CD4-positive, alpha-beta T cell treated with Interleukin-10 for 1 hour (primary cell): ENCODE results near the gene ACVRL1.

Experiments used
- DNase-seq: peaks from one replicate; pipeline ENCODE4 v3.0.0-alpha.2; 2020

The ACVRL1 gene

DNA sequence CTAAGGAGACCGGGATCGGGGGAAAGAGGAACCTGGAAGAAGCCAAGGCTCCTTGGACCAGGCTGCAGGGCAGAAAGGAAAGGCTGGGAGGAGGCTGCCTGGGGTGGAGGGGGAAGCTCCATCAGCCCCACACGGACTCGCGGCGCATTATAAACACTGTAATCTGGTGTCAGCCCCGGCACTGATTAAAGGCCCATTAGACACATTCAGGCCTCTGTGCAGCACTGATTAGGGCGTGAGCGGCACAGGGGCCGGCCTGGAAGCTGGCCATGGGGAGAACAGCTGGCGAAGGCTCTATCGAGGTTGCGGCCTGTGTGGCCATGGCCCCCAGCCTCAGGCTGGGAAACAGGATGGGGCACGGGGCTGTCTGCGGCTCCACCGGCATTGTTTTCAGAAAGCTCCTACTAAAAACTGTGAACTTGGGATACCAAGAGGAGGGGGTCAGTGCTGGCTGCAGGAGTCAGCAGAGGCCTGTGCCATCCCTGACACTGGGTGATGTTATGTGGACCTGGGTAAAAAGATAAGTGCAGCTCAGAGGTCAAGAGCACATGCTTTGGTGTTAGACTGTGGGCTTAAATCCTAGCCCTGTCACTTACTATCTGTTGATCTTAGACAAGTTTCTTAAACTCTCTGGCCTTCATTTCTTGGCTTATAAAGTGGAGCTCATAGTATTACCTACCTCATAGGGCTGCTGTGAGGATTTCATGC is 10.6 kb downstream of the ACVRL1 start:
- no peak for DNase-seq

DNA sequence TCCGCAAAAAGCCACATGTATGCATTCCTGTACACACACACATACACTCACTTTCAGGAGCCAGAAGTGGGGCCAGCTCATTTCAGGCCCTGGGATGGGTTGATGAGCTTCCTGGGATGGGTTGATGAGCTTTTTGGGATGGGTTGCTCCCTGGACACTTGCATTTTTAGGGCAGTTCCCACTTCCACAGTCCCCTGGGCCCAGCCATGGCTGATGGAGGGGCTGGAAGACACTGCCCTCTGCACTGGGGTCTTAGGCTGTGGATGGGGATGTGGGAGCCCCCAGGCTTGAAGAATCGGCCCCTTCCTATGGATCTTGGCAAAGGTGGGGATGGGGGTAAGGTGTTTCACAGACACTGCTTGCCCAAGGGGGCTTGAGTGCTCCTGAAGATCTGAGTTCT is 12.7 kb downstream of the ACVRL1 start:
- DNase-seq, result no peak

DNA sequence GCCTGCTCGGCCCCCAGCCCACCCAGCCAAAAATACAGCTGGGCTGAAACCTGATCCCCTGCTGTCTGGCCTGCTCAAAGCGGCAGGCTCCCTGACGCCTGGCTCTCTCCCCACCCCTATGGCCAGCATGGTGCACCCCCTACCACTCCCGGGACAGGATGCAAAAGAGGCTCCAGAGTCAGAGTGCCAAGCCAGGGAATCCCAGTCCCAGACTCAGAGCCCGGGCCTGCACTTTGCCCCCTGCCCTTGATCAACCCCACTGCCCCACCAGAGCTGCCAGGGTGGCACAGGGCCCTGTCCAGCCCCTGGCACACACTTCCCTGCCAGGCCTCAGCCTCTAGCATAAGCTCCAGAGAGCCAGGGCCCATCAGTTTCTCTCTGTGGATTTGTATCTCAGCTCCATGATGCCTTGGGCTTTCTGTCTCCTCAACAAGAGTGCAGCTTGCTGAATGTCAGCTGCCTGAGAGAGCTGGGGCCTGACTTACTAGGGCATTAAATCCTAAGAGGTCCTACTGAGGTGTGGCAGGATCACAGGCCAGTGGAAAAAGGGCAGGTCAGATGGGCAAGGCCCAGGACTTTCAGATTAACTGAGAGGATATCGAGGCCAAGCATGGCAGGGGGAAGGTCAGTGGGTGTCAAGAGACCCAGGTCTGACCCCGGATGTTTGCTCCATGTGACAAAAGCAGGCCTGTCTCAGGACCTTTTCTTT is 13.9 kb downstream of the ACVRL1 start:
- DNase-seq, result no peak

DNA sequence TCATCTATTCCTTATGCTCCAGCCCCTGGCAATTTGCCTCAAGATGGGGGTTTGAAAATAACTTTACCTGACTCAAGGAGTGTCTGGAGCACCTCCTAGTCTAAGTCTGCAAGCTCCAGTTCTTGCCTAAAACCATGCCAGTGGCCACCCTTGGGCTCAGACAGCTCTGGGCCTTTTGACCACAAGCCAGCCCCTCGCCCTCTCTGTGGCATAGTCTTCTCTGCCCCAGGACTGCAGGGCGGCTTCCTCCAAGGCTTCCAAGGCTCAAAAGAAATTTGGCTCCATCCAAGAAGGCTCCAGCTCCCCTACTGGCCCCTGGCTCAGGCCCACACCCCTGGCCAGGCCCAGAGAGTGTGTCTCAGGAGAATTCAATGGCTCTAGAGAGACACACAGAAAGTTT is 14.8 kb downstream of the ACVRL1 start:
- no peak for DNase-seq

DNA sequence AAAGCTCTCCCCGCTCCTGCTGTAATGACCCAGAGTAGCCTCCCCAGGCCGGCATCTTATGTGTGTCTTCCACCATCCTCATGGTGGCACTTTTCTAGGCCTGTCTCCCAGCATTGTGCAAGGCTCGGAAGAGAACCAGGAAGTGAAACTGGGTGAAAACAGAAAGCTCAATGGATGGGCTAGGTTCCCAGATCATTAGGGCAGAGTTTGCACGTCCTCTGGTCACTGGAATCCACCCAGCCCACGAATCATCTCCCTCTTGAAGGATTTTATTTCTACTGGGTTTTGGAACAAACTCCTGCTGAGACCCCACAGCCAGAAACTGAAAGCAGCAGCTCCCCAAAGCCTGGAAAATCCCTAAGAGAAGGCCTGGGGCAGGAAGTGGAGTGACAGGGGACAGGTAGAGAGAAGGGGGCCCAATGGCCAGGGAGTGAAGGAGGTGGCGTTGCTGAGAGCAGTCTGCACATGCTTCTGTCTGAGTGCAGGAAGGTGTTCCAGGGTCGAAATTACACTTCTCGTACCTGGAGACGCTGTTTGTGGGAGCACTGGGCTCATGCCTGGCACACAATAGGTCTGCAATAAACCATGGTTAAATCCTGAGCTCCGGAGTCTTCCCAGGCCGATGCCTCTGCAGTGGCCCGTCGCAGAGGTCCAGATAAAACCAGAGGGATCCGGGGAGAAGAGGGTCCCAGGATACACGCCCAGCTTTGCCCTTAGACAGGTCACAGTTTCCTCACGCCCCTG is 15.6 kb downstream of the ACVRL1 start:
- DNase-seq, result peak; percentile 16

DNA sequence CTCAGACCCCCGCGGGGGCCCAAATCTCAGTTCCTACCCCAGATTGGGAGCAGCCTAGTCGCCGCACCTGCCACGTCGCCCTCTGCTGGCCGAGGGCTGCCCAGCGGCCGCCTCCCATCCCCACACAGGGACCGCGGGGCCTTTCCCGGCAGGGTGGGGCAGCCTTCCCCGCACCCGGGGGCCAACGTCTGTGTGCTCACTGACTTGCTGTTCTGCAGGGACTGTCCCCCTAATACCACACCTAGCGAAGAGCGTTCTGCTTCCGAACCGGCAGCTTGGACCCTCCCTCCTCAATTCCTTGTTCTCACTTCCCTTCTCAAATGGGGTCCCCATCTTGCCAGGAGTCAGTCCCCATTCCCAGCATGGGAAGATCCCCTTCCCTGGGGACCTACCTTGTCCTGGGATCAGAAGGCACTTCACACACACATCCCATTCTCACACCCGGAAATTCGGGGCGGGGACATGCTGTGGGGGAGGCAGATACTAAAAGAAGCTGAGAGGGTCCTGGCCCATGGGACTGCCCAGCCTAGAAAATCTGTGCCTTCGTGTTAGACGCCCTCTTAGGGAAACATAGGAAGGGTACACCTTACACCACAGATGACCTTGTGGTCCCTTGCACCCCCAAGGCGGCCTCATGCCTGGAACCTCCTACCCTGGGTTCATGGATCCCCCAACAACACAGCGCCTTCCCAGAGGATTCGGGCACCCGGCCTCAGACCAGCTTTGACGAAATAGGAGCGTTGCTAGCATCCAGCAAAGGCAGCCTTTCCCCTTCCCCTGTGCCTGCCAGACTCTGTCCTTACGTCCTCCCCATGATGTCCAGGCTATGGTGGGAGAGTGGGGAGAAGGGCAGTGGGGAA is 16.4 kb downstream of the ACVRL1 start:
- DNase-seq, result peak; percentile 58

DNA sequence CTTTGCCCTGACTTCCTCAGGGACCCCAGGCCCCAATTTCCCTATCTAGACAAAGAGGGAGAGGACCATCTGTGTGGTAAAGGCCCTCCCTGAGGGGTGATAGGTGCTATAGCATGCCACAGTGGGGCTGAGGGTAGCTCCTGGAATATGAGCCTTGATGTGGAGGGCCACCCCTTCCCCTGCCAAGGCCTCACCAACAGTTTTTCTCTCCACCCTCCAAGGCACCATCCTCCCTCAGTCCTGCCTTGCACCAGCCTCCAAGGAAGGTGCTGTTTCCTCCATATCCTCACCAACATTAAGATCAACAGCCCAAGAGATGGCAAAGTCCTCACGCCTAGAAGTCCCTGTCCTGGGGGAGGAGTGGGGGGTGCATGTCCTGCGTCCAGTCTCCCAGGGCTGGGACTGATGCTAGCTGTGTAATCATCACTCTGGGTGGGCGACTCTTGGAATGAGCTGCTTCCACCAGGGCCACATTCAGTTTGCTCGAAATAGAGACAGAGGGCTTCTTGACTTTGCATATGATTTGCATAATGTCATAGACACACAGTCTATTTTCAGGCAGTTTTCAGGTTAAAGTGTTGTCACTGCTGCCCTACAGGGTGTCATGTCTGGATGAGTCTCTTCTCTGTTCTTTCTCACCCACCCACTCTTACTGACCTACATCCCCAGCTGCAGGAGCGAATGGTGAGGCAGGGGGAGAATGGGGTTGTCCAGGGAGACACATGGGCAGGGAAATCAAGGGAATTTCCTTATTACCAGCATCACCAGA is 17.4 kb downstream of the ACVRL1 start:
- DNase-seq, result no peak

DNA sequence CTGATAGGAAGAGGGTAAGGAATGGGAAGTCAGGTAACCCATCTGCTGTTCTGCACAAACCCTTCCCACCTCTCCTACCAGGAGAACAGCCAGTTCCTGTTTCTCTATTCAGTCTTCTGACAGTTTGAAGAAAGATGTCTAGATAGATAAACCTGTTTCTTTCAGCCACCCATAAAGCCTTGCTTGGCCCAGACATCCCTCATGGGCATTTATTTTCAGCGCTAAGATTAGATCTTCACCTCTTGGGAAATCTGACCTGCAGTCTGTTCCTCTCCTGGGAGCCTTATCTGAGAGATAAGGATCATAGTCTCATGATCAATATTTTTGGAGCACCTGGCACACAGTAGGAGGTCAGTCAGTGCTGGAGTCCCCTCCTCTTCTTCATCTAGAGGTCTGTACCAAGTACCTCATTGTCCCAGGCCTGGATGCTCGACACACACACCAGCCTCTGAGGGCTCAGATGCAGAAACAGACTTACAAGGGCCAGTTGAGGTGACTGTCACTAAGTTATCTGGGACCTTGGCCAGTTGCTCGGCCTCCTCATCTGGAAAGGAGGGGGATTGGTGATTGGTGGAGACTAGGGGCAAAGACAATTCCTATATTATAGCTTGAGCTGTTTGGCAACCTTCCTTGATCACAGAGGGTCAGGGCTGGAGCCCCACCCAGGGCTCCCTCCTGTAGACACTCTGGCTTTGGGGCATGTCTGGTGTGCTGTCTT is 18.2 kb downstream of the ACVRL1 start:
- no peak for DNase-seq

DNA sequence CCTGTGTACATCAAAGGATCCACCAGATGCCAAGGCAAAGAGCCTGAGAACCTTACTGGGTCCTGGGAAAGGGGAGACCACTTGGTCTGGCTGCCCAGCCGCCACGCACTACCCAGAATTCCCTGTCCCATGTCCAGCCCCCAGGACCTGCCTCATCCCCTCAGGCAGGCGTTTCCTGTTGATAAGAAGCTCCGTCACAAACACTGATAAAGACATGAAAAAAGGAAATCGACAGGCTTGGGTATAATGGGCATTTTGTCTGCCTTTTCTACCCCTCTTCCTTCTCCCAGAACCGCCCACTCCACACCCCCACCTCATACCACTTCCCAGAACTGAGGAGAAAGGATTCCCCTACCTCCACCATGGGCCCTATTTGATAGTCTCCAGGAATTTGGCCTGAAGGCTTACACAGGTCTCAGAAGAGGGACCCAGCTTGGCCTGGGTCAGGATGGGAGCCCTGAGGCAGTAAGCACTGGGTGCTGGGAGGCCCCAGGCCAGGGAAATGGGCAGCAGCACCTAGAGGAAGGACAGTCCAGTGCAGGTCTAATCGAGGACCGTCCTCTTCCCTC is 18.8 kb downstream of the ACVRL1 start:
- DNase-seq, result no peak

DNA sequence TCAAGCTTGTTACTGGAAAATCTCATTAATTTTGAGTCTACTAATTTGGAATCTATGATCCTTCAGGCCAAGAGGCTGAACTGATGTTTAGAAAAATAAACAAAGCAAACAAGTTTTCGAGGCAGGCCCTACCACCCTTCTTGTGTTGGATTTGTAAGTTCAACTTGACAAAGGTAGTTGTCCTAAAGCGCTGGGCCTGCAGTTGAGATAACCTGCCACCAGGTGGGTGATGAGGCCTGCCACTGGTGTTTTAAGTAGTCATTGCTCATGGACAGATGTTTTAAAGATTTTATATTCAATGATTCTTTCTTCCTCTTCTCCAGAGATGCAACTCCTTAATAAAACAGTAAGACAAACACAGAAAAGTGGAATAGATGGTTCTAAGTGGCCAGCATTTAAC is 19.4 kb downstream of the ACVRL1 start:
- peak; percentile 50 for DNase-seq

DNA sequence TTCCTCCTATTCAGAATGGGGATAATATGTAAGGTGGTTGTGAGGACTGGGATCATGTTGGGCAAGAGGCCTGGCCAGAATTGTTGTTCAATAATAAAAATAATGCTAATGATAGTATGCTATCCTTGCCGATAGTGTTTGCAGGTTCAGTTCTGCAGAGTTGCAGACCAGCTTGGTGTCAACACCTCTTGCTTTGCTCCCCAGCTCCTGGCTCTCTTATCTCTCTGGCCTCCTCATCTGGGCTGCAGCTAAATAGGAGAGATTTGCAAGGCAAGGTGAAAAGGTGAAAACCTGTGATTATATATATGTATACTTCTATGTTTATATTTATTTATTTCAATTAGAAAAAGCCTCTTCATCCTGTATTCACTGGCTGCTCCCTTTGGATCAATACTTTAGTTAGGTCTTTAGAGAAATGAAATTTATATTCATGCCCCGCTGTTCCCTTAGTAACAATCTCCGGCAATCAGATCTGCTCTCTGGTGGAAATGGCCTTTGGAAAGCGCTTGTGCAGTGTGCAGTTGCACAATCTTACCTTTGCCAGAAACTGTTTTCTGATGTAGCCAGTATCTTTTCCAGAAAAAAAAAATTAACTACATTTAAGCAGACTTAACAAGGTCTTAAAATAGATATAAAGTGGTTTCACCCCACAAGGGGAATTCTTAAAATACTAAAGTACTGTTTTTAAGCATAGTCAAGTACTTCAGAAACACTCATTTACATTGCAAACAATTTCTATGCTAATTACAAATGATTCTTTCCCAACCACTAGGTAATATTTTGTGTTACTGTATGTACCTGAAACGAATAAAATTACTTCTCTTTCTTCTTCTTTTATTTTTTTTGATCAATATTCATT is 25.1 kb downstream of the ACVRL1 start:
- DNase-seq, result no peak

DNA sequence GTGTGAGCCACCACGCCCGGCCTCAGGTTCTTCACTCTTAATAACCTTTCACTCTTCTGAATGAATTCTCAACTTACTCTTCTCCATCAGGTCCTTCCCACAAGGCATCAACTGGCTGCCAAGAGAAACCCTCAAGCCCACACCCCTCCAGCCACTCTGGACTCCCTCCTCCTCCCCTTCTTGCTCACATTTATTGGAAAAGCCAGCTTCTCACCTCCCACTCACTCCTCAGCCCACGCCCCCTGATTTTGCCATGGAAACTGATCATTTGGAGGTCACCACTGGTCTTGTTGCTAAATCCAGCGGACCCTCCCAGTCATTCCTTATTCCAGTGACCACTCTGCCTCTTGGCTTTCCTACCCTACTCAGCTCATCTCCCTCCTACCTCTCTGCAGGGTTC is 26.8 kb downstream of the ACVRL1 start:
- DNase-seq, result no peak

DNA sequence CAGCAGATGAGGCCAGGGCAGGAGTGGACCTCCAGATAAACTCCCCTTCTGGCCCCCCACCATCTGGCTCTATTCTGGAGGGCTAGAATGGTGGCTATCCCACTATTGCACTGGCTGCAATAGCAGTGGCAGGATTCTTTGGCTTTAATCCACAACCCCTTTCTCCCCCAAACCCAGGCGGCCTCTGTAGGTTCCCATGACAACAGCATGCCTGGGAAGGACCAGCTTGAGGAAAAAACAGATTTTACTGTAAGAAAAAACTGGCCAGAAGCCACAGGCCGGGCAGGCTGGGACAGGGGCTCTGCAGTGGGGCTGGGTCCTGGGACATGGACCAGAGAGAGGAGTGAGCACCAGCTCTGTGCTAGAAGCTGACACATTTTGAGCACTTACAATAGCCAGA is 30.6 kb downstream of the ACVRL1 start:
- no peak for DNase-seq

DNA sequence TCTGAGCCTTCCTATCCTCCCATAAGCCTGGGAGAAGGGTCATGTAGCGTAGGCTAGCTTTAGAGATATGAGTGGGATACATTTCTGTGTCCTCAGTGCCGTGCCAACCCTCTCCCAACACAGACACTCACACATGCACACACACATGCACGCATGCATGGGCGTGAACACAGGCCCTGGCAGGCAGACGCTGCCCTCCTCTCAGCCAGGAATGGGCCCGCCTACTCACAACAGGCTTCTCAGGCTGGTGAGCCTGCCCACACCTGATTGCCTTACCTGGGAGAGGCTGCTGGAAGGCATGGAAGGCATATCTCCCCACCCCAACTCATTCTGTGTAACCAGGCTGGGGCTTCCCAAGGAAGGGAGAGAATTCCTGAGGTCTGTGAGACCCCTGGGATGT is 31.4 kb downstream of the ACVRL1 start:
- no peak for DNase-seq

DNA sequence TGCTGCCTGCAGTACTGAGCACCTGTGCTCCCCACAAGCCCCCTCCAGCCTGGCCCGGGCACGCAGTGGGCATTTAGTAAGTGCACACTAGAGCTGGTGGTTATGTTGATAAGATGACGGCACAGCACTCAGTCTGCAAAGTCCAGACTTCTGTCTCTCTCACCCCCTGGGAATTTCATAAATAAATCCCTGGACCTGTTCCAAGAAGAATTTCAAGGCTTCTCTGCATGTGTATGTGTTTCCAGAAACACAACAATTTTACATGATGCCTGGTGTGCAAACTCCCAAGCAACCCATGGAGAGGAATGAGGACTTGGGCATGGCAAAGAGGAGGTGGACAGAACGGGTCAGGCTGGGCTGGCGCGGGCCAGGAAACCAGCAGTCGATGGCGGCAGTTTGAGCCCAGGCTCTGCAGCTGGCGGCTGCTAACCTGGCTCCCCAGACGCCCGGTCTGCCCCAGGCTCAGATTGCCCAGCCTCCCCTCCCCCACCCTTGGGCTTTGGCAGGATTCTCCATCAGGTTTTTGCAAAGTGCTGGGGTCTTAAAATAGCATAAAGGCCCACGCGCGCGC is 33.8 kb downstream of the ACVRL1 start:
- no peak for DNase-seq

DNA sequence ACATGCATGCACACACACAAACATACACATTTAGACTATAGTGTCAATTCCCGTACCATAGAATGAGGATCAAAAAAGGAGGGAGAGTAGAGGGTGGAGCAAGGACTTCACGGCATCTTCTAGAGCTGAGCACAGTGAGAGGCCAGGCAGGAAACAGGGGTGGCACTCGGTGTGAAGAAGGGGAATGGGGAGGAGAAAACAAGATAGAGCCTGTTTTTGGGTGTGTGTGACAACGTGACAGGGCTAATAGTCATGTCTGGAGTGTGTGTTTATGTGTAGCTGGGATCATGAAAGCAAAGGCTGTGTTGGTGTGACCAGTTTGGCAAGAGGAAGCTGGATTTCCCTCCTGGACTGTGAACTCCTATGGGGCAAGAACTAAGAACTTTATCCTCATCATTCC is 34.3 kb downstream of the ACVRL1 start:
- no peak for DNase-seq

DNA sequence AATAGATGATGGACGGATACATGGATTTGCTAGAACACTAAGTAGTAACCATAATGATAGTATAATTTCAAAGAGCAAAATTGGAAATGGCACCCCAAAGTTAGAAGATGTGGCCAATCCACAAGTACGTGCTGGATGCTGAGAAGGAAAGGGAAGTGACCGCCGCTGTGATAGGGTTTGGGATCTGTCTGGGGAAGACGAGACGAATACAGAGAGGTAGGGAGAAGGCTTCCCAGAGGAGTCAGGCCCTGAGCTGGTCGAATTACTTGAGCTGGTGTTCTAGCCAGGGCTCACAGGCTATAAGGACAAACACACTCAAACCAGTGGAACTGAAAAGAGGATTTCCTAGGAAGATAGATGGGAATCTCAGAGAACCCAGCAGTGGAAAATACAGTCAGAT is 34.8 kb downstream of the ACVRL1 start:
- DNase-seq, result no peak

DNA sequence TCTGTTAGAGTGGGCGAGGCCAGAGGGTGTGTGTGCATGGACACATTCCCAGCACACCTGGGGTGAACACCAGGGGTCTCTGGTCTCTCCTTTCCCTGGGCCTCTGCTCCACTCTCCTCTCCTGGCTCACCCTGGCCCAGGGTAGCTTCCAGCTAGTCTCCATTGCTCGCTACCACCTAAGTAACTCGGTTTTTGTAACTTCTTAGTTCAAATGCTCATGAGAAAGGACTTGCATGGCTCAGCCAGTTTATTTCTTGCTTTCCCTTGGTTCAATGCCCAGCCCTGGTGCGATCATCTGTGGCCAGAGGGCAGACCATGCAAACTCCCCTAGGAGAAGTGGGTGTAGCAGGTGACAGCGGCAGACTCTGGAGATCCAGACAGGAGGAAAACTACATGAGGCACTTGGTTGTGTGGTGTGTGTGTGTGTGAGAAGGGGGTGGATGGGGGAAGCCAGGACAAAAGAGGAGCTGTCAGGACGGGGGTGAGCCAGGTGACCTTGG is 35.2 kb downstream of the ACVRL1 start:
- no peak for DNase-seq

DNA sequence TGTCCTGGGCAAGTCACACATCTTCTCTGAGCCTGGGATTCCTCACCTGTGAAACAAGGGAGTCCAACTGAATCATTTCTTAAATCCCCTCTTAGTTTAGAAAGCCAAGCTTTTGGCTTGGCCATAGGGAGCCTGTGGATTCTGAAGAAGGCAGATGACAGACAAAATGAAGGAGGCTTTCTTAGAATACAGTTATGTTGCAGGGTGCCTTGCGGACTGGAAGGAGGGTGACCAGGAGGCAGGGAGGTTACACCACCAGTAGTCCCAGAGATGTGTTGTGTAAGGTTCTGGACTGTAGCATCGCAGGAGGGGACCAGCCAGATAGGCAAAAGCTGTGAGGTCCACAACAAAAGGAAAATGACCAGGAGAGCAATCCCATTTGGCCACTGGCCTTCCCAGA is 36.0 kb downstream of the ACVRL1 start:
- DNase-seq, result no peak
